Coronary artery (tissue), 2 donors: Measurements from ENCODE around the gene IDNK.

ENCODE experiments used
- DNase-seq: peaks from one replicate; pipeline ENCODE4 v3.0.0-alpha.2; 2017; ENCODE audit warnings: low spot score
- H3K27ac ChIP-seq, 2 donors: fragments of 200-600 bp; sonication (generic); one replicate each; pipeline ENCODE4 v1.5.1; 2016 to 2019
- H3K4me3 ChIP-seq: fragments of 200-600 bp; sonication (generic); 2 replicates; pipeline ENCODE4 v1.5.1; 2016; ENCODE audit warnings: mild to moderate bottlenecking, moderate library complexity
- TF ChIP-seq, protein P1 (sequence below): fragments of 200-600 bp; sonication (generic); IDR thresholded peaks from one replicate; pipeline ENCODE4 v1.5.1; 2019; ENCODE audit warnings: antibody characterized with exemption

The IDNK gene

DNA sequence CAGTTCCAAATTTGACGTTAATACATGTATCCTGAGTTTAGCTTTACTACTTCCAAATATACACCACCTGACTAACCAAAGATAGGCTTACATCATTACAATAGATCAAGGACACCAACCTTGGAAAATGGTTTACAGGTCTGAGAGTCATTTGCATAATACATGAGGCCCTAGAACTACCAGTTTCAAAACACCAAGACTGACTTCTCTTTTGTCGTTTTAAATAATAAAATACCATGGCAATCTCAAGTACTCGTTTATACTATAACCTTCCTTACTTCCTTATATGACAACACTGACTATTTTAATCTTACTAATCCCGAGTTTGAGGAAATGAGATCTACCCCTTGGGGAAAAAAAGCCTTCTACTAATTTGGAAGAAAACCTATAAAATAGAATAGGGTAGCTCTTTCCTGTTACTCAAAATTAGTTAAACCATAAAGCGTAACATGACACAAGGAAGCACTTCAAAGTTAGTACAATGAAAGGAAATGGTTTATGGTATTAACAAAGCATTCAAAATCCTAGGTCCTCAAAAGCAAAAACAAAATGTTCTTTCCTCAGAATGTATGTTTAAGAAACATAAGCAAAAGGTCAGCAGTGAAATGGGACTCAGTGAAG is 42.7 kb downstream of the IDNK start:
- TF ChIP-seq, protein P1, sequence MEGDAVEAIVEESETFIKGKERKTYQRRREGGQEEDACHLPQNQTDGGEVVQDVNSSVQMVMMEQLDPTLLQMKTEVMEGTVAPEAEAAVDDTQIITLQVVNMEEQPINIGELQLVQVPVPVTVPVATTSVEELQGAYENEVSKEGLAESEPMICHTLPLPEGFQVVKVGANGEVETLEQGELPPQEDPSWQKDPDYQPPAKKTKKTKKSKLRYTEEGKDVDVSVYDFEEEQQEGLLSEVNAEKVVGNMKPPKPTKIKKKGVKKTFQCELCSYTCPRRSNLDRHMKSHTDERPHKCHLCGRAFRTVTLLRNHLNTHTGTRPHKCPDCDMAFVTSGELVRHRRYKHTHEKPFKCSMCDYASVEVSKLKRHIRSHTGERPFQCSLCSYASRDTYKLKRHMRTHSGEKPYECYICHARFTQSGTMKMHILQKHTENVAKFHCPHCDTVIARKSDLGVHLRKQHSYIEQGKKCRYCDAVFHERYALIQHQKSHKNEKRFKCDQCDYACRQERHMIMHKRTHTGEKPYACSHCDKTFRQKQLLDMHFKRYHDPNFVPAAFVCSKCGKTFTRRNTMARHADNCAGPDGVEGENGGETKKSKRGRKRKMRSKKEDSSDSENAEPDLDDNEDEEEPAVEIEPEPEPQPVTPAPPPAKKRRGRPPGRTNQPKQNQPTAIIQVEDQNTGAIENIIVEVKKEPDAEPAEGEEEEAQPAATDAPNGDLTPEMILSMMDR = no peak
- Histone ChIP-seq H3K27ac (no peak overlapping the region), H3K4me3 (no peak overlapping the region)
- DNase-seq = no peak

GRCh38 chr9:83669067-83669466 is 46.1 kb downstream of the IDNK start:
- H3K27ac ChIP-seq = no peak overlapping the region
- H3K4me3 ChIP-seq = no peak overlapping the region
- no peak for DNase-seq
- TF ChIP-seq, protein P1 = no peak

DNA sequence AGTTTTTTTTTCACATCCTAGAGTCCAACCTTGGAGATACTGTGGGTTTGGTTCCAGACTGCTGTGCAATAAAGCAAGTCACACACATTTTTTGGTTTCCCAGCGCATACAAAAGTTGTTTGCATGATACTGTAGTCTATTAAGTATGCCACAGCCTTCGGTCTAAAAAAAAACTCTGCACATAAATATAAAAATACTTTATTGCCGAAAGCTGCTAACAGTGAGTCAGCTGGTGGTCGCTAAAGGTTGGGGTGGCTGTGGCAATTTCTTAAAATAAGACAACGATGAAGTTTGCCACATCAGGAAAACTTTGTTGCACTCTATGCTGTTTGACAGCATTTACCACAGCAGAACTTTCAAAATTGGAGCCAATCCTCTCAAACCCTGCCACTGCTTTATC is 47.4 kb downstream of the IDNK start:
- Histone ChIP-seq H3K27ac (no peak overlapping the region), H3K4me3 (no peak overlapping the region)
- TF ChIP-seq, protein P1 = no peak
- no peak for DNase-seq

DNA sequence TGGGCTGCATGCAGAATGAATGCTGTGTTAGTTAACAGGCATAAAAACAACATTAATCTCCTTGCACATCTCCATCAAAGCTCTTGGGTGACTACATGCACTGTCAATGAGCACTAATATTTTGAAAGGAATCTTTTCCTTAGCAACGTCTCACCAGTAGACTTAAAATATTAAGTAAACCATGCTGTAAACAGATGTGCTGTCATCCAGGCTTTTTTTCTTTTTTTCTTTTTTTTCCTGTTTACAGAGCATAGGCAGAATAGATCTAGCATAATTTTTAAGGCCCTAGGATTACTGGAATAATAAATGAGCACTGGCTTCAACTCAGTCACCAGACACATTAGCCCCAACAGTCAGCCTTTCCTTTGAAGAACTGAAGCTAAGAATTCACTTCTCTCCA is 48.5 kb downstream of the IDNK start:
- no peak overlapping the region for H3K4me3 ChIP-seq
- no peak for DNase-seq
- TF ChIP-seq, protein P1 = no peak
- H3K27ac ChIP-seq = no peak overlapping the region

DNA sequence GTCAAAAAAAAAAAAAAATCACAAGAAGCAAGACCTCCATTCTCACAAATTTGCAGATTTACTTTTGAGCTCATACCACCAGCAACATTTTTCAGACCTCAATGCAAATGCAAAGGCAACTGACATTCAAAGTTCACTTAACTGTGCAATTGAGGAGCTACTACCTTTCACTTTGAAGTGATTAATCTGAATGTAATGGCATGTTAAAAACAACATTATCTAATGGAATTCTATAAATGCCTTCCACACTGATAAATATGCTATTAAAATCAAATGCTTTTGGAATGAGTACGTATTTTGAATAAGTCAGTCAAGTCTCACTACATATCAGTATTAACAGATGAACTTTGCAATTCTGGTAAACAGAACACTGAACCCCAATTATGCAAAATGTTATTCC is 52.5 kb downstream of the IDNK start:
- H3K27ac ChIP-seq = no peak overlapping the region
- H3K4me3 ChIP-seq = no peak overlapping the region
- TF ChIP-seq, protein P1 = no peak
- DNase-seq = no peak

DNA sequence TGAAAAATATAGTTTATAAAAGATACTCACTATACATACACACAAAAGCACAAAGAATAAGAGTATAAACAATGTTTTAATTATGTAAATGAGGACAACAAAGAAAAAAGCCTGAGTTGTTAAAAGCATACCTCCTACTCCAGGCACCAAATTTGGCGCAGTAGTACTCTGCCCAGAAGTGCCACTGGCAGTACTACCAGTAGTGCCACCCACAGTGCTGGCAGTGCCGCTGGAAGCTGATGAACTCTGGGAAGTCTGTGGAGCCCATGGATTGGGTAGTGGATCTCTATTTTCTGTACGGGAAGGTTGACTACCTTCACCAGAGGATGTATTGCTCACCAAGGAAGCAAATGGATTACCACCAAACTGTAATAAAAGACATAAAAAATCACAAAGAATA is 54.7 kb downstream of the IDNK start:
- Histone ChIP-seq H3K4me3 (no peak overlapping the region), H3K27ac (no peak overlapping the region)
- TF ChIP-seq, protein P1 = no peak
- DNase-seq = no peak

GRCh38 chr9:83680233-83680632 is 57.3 kb downstream of the IDNK start:
- Histone ChIP-seq H3K4me3 (no peak overlapping the region), H3K27ac (no peak overlapping the region)
- no peak for DNase-seq
- TF ChIP-seq, protein P1 = no peak
